ENCODE results near the gene PIM2.
"Not testable (repeated sequence)": the region's sequence is repeated elsewhere in the genome, so short reads cannot be mapped to it uniquely, and the experiment has no call there.

DNA sequence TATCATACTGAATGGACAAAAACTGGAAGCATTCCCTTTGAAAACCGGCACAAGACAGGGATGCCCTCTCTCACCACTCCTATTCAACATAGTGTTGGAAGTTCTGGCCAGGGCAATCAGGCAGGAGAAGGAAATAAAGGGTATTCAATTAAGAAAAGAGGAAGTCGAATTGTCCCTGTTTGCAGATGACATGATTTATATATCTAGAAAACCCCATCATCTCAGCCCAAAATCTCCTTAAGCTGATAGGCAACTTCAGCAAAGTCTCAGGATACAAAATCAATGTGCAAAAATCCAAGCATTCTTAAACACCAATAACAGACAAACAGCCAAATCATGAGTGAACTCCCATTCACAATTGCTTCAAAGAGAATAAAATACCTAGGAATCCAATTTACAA is 46.8 kb downstream of the PIM2 start:
- TF ChIP-seq POLR2A, POLR2AphosphoS5 (IDR thresholded peaks at IDR 0.05; ENCODE audit: low read depth, low read length): not testable (repeated sequence)
